PC-3 (cell line): ENCODE data around the gene RALA.

Experiments used
- CTCF ChIP-seq: fragments of 300-600 bp; sonication (generic); conservative IDR thresholded peaks from 2 replicates; pipeline ENCODE4 v1.5.1; 2017; ENCODE audit warnings: antibody characterized with exemption, low read depth, mild to moderate bottlenecking, low read length
- EZH2phosphoT487 ChIP-seq: fragments of 300-600 bp; sonication (generic); IDR thresholded peaks from 2 replicates; pipeline ENCODE4 v1.6.1; 2018; ENCODE audit warnings: mild to moderate bottlenecking, antibody characterized with exemption, low read length, borderline replicate concordance

GRCh38 chr7:39594988-39595620 lies 28.3 kb upstream of the RALA start:
- TF ChIP-seq CTCF = no peak
- TF ChIP-seq EZH2phosphoT487 = no peak
